Uterus (tissue), 4 donors: ENCODE results near the gene CRTC2. TPM values are rescaled to one million over a fixed set of nuclear protein-coding genes. Genes with fewer than 3 reads are reported as not detected.

Experiments
- DNase-seq, 2 donors: peaks; one replicate each; pipeline ENCODE4 v3.0.0-alpha.2; 2019 to 2020
- H3K27ac ChIP-seq, 2 donors: fragments of 200-600 bp; sonication (generic); 1 replicate in 1 of 2; 2 replicates in 1 of 2; pipeline ENCODE4 v1.5.1; 2016 to 2018
- H3K27me3 ChIP-seq, 2 donors: fragments of 200-600 bp; sonication (generic); one replicate each; pipeline ENCODE4 v1.5.1; 2018 to 2019; ENCODE audit warnings: control low read depth in 1 of 2
- H3K36me3 ChIP-seq, 2 donors: fragments of 200-600 bp; sonication (generic); one replicate each; pipeline ENCODE4 v1.5.1; 2019; ENCODE audit warnings: control low read depth in 1 of 2
- H3K4me1 ChIP-seq, 2 donors: fragments of 200-600 bp; sonication (generic); one replicate each; pipeline ENCODE4 v1.5.1; 2018 to 2019; ENCODE audit warnings: control low read depth in 1 of 2
- H3K4me3 ChIP-seq, 2 donors: fragments of 200-600 bp; sonication (generic); 1 replicate in 1 of 2; 2 replicates in 1 of 2; pipeline ENCODE4 v1.5.1; 2018 to 2019; ENCODE audit warnings: mild to moderate bottlenecking in 1 of 2
- H3K9me3 ChIP-seq, 2 donors: fragments of 200-600 bp; sonication (generic); one replicate each; pipeline ENCODE4 v1.5.1; 2019; ENCODE audit warnings: control low read depth in 1 of 2
- POLR2A ChIP-seq, 2 donors: fragments of 450-650 bp; IDR thresholded peaks; one replicate each; pipeline ENCODE4 v1.6.1; 2016; ENCODE audit warnings: antibody characterized with exemption in 2 of 2, mild to moderate bottlenecking in 1 of 2, moderate library complexity in 1 of 2
- intact Hi-C: fragments of 100-400 bp; cut with DNase I; formaldehyde crosslinking; loops from one replicate; pipeline ENCODE4 v1.15.1; 2023; ENCODE audit warnings: low total_unique reads
- total RNA-seq, 4 donors: library from RNA; depleted of rRNA in 3 of 4; stranded (reverse); fragments of >200 nt in 3 of 4; gene quantifications; one replicate each; pipeline versions ENCODE4 v1.1.0 to v1.2.4, GENCODE V29; 2014 to 2023
- TF ChIP-seq, protein P1 (sequence below), 4 experiments: fragments of 200-600 bp in 2 of 4; fragments of 450-650 bp in 2 of 4; sonication (generic) in 2 of 4; IDR thresholded peaks; one replicate each; pipeline ENCODE4 v1.5.1; 2016 to 2019; ENCODE audit warnings: antibody characterized with exemption in 4 of 4, mild to moderate bottlenecking in 2 of 4, moderate library complexity in 1 of 4
- donor health status: DM: yes; HTN: yes; CAD: no.

The CRTC2 gene
- total RNA-seq, 4 donors from 2014 or later = 5.9 to 57.2 (median 15.5) TPM

DNA sequence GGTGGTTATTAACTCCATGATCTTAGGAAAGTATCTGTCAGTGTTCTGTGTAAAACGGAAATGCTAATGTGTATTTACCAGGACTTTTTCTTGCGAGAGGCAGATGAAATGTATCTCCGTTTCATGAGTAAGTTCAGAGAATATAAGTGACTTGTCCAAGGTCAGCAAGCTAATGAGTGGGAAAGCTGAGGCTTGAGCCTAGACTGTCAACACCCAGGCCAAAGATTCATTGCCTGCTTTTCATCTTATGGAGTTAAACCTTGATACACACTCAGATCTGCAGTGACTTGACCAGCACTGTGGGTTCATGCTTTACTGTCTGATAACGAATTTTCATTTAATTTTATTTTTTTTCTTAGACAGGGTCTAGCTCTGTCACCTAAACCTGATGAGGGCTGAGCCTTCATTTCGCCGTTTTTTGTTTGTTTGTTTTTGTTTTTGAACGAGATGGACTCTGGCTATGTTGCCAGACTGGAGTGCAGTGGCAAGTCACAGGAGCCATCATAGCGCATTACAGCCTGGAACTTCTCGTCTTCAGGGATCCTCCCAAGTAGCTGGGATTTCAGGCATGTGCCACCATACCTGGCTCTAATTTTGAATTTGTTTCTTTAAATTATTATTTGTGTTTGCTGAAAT, 20.0 kb upstream of the CRTC2 start:
- TF ChIP-seq, protein P1, sequence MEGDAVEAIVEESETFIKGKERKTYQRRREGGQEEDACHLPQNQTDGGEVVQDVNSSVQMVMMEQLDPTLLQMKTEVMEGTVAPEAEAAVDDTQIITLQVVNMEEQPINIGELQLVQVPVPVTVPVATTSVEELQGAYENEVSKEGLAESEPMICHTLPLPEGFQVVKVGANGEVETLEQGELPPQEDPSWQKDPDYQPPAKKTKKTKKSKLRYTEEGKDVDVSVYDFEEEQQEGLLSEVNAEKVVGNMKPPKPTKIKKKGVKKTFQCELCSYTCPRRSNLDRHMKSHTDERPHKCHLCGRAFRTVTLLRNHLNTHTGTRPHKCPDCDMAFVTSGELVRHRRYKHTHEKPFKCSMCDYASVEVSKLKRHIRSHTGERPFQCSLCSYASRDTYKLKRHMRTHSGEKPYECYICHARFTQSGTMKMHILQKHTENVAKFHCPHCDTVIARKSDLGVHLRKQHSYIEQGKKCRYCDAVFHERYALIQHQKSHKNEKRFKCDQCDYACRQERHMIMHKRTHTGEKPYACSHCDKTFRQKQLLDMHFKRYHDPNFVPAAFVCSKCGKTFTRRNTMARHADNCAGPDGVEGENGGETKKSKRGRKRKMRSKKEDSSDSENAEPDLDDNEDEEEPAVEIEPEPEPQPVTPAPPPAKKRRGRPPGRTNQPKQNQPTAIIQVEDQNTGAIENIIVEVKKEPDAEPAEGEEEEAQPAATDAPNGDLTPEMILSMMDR (IDR thresholded peaks at IDR 0.05) = no peak
- no peak for TF ChIP-seq POLR2A (IDR thresholded peaks at IDR 0.05)
- no peak for DNase-seq
- intact Hi-C loops = loop anchor here (10.0 kb wide), 1 partner anchor 184 kb away; no protein-coding TSS in a partner anchor
- H3K4me3 ChIP-seq = peak overlapping the region; percentile 94 to 98
- no peaks in the 10 kb centered on the region for H3K9me3 ChIP-seq
- H3K4me1 ChIP-seq = peaks cover 0 to 7% of the 10 kb centered on the region in 2 donors
- no peaks in the 10 kb centered on the region for H3K36me3 ChIP-seq
- H3K27me3 ChIP-seq = no peaks in the 10 kb centered on the region
- H3K27ac ChIP-seq = peak overlapping the region; percentile 93 to 94

DNA sequence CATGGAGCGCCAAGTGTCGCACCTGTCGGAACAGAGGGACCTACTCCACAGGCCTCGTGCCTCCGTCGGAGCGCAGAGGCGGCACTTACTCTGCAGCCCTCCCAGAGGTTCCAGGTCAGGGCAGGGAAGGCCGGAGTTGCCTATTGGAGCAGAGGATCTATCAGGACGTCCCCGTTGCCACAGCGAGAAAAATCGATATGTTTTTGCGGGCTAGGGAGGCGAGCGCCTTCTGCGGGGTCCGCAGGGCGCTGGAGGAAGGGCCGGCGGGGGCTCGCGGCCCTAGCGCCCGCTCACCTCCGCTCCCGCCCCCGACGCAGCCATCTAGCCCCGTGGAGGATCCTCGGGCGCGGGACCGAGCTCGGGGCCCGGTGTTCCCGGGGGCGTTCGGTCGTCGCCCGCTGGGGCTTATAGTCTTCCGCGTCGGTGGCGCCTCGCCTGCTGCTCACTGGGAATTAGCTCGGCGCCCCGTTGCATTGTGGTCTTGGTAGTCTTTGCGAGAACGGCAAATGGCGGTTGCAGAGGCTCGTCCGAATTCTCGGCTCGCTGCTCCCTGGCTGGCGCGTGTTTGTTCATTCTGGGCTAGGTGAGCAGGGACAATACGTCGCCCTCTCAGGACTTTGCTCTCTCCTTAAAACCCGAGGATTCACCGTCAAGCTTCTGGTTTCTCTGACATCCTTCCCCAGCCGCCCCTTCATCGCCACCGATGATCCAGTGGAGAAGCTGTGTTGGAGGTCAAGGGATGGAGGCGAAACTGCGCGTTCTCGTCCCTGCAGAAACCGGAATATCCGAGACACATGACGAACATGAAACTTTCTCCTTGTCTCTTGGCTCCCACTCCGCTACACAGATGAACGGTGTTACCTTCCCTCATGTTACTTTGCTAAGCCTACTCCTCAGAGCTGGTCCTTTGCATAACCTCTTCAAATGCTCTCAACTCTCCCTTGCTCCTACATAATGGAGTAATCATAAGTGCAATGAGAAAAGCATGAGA, 19.1 kb upstream of the CRTC2 start, which contains the start of gene JTB:
Gene JTB (minus strand): TSS at position 425 of the 991 bp plus-strand sequence. CDS start 422 bp downstream, at position 3.
- TF ChIP-seq POLR2A (IDR thresholded peaks at IDR 0.05) = peak; percentile 87 to 90
- TF ChIP-seq, protein P1 (IDR thresholded peaks at IDR 0.05) = peak in 2 of 4 experiments; percentile 22 to 25

DNA sequence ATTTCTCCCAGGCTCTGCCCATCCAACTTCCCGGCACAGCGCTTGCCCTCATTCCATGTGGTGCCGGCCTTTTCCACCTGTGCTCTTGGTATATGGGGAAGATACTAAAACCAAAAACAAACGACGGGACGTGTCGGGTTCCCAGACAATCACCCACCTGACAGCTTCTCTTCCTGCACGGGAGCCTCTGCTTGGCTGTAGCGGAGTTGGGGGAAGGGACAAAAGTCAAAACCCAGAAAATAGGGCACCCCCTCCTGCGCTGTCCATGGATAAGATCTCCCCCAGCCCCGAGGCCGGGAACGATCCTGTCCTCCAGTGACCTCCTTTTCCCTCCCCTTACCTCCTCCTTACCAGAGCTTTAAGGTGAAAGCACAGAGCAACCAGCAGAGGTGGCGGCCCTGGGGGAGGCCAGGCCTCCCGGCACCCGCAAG, 18.4 kb upstream of the CRTC2 start:
- DNase-seq = no peak
- peaks cover 0 to 7% of the 10 kb centered on the region in 2 donors for H3K4me1 ChIP-seq
- H3K36me3 ChIP-seq = no peaks in the 10 kb centered on the region
- intact Hi-C loops = loop anchor here (10.0 kb wide), 1 partner anchor 182 kb away; no protein-coding TSS in a partner anchor
- H3K9me3 ChIP-seq = no peaks in the 10 kb centered on the region
- H3K4me3 ChIP-seq = peak overlapping the region; percentile 94 to 98
- no peaks in the 10 kb centered on the region for H3K27me3 ChIP-seq
- TF ChIP-seq, protein P1 (IDR thresholded peaks at IDR 0.05) = no peak
- no peak for TF ChIP-seq POLR2A (IDR thresholded peaks at IDR 0.05)
- H3K27ac ChIP-seq = peak overlapping the region; percentile 93 to 94

More for the DNA sequence above, 19.1 kb upstream of the CRTC2 start, which contains the start of gene JTB:
- H3K9me3 ChIP-seq = no peaks in the 10 kb centered on the region
- peaks cover 0 to 7% of the 10 kb centered on the region in 2 donors for H3K4me1 ChIP-seq
- H3K27me3 ChIP-seq = no peaks in the 10 kb centered on the region
- intact Hi-C loops = loop anchor here (10.0 kb wide), 1 partner anchor 183 kb away; no protein-coding TSS in a partner anchor
- DNase-seq = peak; percentile 82 to 86
- H3K27ac ChIP-seq = peak within 1 kb of the TSS; percentile 93 to 94
- no peaks in the 10 kb centered on the region for H3K36me3 ChIP-seq
- peak within 1 kb of the TSS; percentile 94 to 98 for H3K4me3 ChIP-seq

DNA sequence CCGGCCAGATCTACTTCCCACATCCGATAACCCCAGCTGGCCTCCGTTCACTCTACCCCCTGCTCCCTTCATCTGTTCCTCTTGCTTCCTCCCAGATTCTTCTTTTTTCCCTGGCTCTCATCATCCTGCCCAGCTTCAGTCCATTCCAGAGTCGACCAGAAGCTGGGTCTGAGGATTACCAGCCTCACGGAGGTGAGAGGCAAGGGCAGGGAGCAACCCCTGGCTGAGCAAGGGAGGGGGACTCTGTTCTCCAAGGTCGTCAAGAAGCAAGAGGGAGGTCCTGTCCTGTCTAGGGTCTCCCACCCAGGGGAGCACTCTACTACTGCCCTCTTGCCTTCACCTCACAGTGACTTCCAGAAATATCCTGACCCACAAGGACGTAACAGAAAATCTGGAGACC, 15.1 kb upstream of the CRTC2 start:
- no peaks in the 10 kb centered on the region for H3K9me3 ChIP-seq
- no peak overlapping the region for H3K4me3 ChIP-seq
- H3K27ac ChIP-seq = no peak overlapping the region
- no peak for DNase-seq
- intact Hi-C loops = loop anchor here (10.0 kb wide), 1 partner anchor 179 kb away; no protein-coding TSS in a partner anchor
- H3K36me3 ChIP-seq = no peaks in the 10 kb centered on the region
- no peaks in the 10 kb centered on the region for H3K27me3 ChIP-seq
- TF ChIP-seq POLR2A (IDR thresholded peaks at IDR 0.05) = no peak
- TF ChIP-seq, protein P1 (IDR thresholded peaks at IDR 0.05) = no peak
- H3K4me1 ChIP-seq = peaks cover 0 to 7% of the 10 kb centered on the region in 2 donors
